Measurements from ENCODE around the gene CDHR5. TPM values are rescaled to one million over a fixed set of nuclear protein-coding genes. Genes with fewer than 3 reads are reported as not detected.

The CDHR5 gene
- total and polyA plus RNA-seq, 2 experiments from 2014 or later: 114 to 166 TPM

DNA sequence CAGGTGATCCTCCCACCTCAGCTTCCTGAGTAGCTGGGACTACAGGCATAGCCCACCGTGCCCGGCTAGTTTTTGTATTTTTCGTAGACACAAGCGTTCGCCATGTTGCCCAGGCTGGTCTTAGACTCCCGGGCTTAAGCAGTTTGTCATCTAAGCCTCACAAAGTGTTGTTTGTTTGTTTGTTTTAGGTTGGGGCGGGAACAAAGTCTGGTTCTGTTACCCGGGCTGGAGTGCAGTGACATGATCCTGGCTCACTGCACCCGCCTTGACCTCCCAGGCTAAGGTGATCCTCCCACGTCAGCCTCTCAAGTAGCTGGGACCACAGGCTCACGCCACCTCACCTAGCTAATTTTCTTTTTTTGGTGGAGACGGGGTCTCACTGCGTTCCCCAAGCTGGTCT, 21.6 kb downstream of the CDHR5 start:
- Histone ChIP-seq H2AFZ (no peak overlapping the region), H3K36me3 (replicated peaks; ENCODE audit: insufficient read depth, low read depth) (no peaks in the 10 kb centered on the region), H3K27me3 (no peaks in the 10 kb centered on the region), H3K9me2 (replicated peaks; ENCODE audit: insufficient read depth) (no peaks in the 10 kb centered on the region), H3K4me3 (no peak overlapping the region), H3K79me2 (peaks cover 4% of the 10 kb centered on the region), H3K9me3 (ENCODE audit: low read depth) (no peaks in the 10 kb centered on the region), H4K20me1 (ENCODE audit: insufficient read depth, poor library complexity, severe bottlenecking) (peaks cover 4% of the 10 kb centered on the region), H3K27ac (no peak overlapping the region), H3K4me1 (ENCODE audit: insufficient read depth) (no peaks in the 10 kb centered on the region), H3K4me2 (no peak overlapping the region)
- WGBS (ENCODE audit: low lambda C conversion rate, missing lambda C conversion rate): 93% methylated on average over 13 of the region's 13 CpGs
- TF ChIP-seq, protein P1, sequence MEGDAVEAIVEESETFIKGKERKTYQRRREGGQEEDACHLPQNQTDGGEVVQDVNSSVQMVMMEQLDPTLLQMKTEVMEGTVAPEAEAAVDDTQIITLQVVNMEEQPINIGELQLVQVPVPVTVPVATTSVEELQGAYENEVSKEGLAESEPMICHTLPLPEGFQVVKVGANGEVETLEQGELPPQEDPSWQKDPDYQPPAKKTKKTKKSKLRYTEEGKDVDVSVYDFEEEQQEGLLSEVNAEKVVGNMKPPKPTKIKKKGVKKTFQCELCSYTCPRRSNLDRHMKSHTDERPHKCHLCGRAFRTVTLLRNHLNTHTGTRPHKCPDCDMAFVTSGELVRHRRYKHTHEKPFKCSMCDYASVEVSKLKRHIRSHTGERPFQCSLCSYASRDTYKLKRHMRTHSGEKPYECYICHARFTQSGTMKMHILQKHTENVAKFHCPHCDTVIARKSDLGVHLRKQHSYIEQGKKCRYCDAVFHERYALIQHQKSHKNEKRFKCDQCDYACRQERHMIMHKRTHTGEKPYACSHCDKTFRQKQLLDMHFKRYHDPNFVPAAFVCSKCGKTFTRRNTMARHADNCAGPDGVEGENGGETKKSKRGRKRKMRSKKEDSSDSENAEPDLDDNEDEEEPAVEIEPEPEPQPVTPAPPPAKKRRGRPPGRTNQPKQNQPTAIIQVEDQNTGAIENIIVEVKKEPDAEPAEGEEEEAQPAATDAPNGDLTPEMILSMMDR (IDR thresholded peaks at IDR 0.05; ENCODE audit: poor library complexity): no peak
- TF ChIP-seq EZH2phosphoT487 (IDR thresholded peaks at IDR 0.05; ENCODE audit: low read depth, severe bottlenecking, unreplicated experiment) (no peak), EZH2 (IDR thresholded peaks at IDR 0.05; ENCODE audit: borderline replicate concordance) (no peak)
- no peak for DNase-seq (ENCODE audit: low spot score)

DNA sequence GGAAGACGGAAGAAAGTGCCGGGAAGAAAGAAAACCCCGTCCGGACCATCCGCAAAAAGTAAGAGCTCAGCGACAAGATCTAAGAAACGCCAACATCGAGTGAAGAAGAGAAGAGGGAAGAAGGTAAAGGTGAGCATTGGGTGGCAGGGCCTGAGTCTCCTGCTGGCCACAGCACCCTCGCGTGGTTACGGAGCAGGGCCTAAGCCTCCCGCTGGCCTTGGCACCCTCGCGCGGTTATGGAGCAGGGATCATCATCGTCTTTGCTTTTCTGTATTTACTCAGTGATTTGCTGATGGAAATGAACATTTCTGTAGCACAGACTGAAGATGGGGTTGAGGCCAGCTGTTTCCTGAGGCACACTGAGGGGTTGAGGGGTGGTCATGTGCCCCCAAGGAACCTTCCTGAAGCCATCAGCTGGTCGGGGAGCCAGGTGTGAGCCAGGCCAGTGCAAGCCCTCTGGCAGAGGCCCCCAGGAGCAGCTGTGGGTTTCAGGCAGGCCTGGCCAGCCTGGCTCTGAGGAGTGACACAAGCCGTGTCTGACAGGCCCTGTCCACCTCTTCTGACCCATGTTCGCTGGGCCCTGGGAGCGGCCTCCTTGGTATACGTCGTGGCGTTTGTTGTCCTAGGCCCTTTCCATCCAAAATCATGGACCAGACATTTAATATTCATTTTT, 23.0 kb downstream of the CDHR5 start:
- H3K4me2 ChIP-seq: no peak overlapping the region
- peaks cover 4% of the 10 kb centered on the region for H3K79me2 ChIP-seq
- H3K27me3 ChIP-seq: no peaks in the 10 kb centered on the region
- no peak overlapping the region for H2AFZ ChIP-seq
- H3K4me3 ChIP-seq: no peak overlapping the region
- peaks cover 4% of the 10 kb centered on the region for H4K20me1 ChIP-seq (ENCODE audit: insufficient read depth, poor library complexity, severe bottlenecking)
- H3K27ac ChIP-seq: no peak overlapping the region
- TF ChIP-seq, protein P1 (IDR thresholded peaks at IDR 0.05; ENCODE audit: poor library complexity): no peak
- no peak for TF ChIP-seq EZH2phosphoT487 (IDR thresholded peaks at IDR 0.05; ENCODE audit: low read depth, severe bottlenecking, unreplicated experiment)
- TF ChIP-seq EZH2 (IDR thresholded peaks at IDR 0.05; ENCODE audit: borderline replicate concordance): no peak
- DNase-seq (ENCODE audit: low spot score): no peak
- H3K36me3 ChIP-seq (replicated peaks; ENCODE audit: insufficient read depth, low read depth): no peaks in the 10 kb centered on the region
- H3K9me3 ChIP-seq (ENCODE audit: low read depth): no peaks in the 10 kb centered on the region
- H3K9me2 ChIP-seq (replicated peaks; ENCODE audit: insufficient read depth): no peaks in the 10 kb centered on the region
- H3K4me1 ChIP-seq (ENCODE audit: insufficient read depth): no peaks in the 10 kb centered on the region
- 96% methylated on average over 23 of the region's 23 CpGs for WGBS (ENCODE audit: low lambda C conversion rate, missing lambda C conversion rate)

DNA sequence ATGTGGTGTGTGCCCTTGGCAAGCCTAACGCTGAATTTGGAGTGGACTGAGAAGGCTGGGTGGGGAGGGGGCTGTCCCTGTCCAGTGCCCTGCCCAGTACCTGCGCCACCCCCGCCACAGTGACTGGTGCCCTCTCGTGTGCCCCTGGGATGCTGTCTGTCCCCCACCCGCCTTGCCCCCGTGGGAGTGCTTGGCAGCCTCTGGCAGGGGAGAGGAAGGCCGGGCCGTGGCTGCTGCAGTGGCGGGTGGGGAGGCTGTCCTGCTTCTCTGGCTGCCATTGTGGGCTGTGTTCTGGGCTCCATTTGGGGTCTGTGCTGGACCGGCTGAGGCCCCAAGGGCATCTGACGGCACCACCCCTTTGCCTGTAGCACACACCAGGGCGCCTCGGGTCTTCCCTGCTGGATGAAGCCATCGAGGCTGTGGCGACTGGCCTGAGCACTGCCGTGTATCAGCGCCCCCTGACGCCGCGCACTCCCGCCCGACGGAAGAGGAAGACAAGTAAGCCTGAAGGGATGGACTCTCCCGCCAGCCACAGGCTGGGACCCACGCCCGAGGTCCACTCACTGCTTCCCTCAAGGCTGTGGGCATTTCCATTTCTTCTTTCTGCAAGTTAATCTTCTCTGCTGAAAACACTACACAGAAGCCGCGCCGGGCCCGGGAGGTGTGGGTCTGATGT, 26.6 kb downstream of the CDHR5 start:
- Histone ChIP-seq H3K36me3 (replicated peaks; ENCODE audit: insufficient read depth, low read depth) (no peaks in the 10 kb centered on the region), H3K9me2 (replicated peaks; ENCODE audit: insufficient read depth) (no peaks in the 10 kb centered on the region), H3K4me3 (no peak overlapping the region), H3K4me2 (no peak overlapping the region), H3K79me2 (peaks cover 27% of the 10 kb centered on the region), H3K27ac (no peak overlapping the region), H3K4me1 (ENCODE audit: insufficient read depth) (no peaks in the 10 kb centered on the region), H2AFZ (no peak overlapping the region), H3K9me3 (ENCODE audit: low read depth) (no peaks in the 10 kb centered on the region), H4K20me1 (ENCODE audit: insufficient read depth, poor library complexity, severe bottlenecking) (peaks cover 6% of the 10 kb centered on the region), H3K27me3 (no peaks in the 10 kb centered on the region)
- TF ChIP-seq, protein P1 (IDR thresholded peaks at IDR 0.05; ENCODE audit: poor library complexity): no peak
- no peak for TF ChIP-seq EZH2phosphoT487 (IDR thresholded peaks at IDR 0.05; ENCODE audit: low read depth, severe bottlenecking, unreplicated experiment)
- no peak for DNase-seq (ENCODE audit: low spot score)
- WGBS (ENCODE audit: low lambda C conversion rate, missing lambda C conversion rate): 94% methylated on average over 27 of the region's 30 CpGs
